ENCODE measurements around the gene ZEB1. TPM values are rescaled to one million over a fixed set of nuclear protein-coding genes. Genes with fewer than 3 reads are reported as not detected.

ZEB1 gene
- total and polyA plus RNA-seq, 2 of the 8 experiments (the other 6 are each of a cell fraction or from before 2014, with no cell fraction given): 0.08 to 0.15 TPM

DNA sequence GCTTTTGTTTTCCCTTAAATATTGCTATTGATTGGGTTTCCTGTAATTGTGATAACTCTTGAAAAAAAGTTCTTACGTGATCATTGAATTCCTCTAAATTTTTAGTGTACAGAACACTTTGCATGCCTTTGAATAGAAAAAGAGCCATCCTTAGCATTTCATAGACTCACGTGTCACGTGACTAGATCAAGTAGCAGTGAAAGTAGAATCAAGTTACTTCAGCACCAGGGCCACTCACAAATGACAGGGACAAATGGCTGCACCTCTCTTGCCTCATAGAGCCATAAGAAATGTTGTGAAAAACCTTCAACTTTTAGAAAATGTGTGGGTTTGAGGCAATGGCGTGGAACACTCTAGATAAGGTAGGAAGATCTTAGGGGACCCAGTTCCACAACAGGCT lies 203.8 kb downstream of the ZEB1 start (continued):
- TF ChIP-seq RAD21 (IDR thresholded peaks at IDR 0.05 in 1 of 2, conservative IDR thresholded peaks at IDR 0.05 in 1 of 2; ENCODE audit: low read depth in 2 of 2, low read length in 2 of 2): no peak
- no peak for TF ChIP-seq JUND (IDR thresholded peaks at IDR 0.05; ENCODE audit: low read length)
- no peak for TF ChIP-seq CHD2 (IDR thresholded peaks at IDR 0.05; ENCODE audit: low read length)
- TF ChIP-seq, protein P1, sequence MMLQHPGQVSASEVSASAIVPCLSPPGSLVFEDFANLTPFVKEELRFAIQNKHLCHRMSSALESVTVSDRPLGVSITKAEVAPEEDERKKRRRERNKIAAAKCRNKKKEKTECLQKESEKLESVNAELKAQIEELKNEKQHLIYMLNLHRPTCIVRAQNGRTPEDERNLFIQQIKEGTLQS (IDR thresholded peaks at IDR 0.05; ENCODE audit: insufficient read depth, low read depth, low read length): no peak
- no peak for TF ChIP-seq SP1 (IDR thresholded peaks at IDR 0.05; ENCODE audit: low read depth, low read length)
- no peak for TF ChIP-seq KDM5A (IDR thresholded peaks at IDR 0.05; ENCODE audit: low read length)
- no peak for TF ChIP-seq CBX8 (IDR thresholded peaks at IDR 0.05; ENCODE audit: borderline replicate concordance, low read depth, low read length)
- TF ChIP-seq SP2 (IDR thresholded peaks at IDR 0.05; ENCODE audit: low read length): no peak
